GM19452 (cell line): ENCODE measurements around the gene ITPRIP.

Experiments used
- ATAC-seq: cut with Tn5 transposase; IDR thresholded peaks from one replicate; pipeline ENCODE4 v1.9.1; 2021; ENCODE audit not compliant: unreplicated experiment

ITPRIP gene

GRCh38 chr10:104337985-104338735, at the start of gene ITPRIP:
Gene ITPRIP (minus strand): TSS chr10:104338465. CDS start chr10:104316051, 22,414 bp downstream.
- peak; percentile 72 for ATAC-seq

GRCh38 chr10:104387130-104387888, 49.0 kb upstream of the ITPRIP start:
- ATAC-seq: peak; percentile 81

- no peak for ATAC-seq
Measured at GRCh38 chr10:104380336-104380735, 42.1 kb upstream of the ITPRIP start.

- ATAC-seq: no peak
Measured at GRCh38 chr10:104376784-104377300, 38.6 kb upstream of the ITPRIP start.

GRCh38 chr10:104374591-104374990, 36.3 kb upstream of the ITPRIP start:
- no peak for ATAC-seq

GRCh38 chr10:104371753-104372152, 33.5 kb upstream of the ITPRIP start:
- no peak for ATAC-seq

GRCh38 chr10:104368381-104368780, 30.1 kb upstream of the ITPRIP start:
- ATAC-seq: no peak

GRCh38 chr10:104367904-104368303, 29.6 kb upstream of the ITPRIP start:
- ATAC-seq: no peak

GRCh38 chr10:104359811-104360210, 21.5 kb upstream of the ITPRIP start:
- no peak for ATAC-seq

- ATAC-seq: peak; percentile 61
Measured at GRCh38 chr10:104353325-104354048, 15.2 kb upstream of the ITPRIP start, which contains the start of gene CFAP58. Gene CFAP58 (plus strand): TSS chr10:104353833. CDS start chr10:104353898, 65 bp downstream.

GRCh38 chr10:104351919-104352318, 13.7 kb upstream of the ITPRIP start:
- ATAC-seq: peak; percentile 19

GRCh38 chr10:104351061-104351702, 12.9 kb upstream of the ITPRIP start:
- ATAC-seq: no peak

- ATAC-seq: peak; percentile 42
Measured at GRCh38 chr10:104350127-104350635, 11.9 kb upstream of the ITPRIP start.

GRCh38 chr10:104349623-104350126, 11.4 kb upstream of the ITPRIP start:
- ATAC-seq: peak; percentile 43

GRCh38 chr10:104348601-104349000, 10.3 kb upstream of the ITPRIP start:
- ATAC-seq: no peak

GRCh38 chr10:104347295-104348045, 9.2 kb upstream of the ITPRIP start:
- ATAC-seq: no peak

GRCh38 chr10:104345941-104346340, 7.7 kb upstream of the ITPRIP start:
- no peak for ATAC-seq

GRCh38 chr10:104345515-104345914, 7.2 kb upstream of the ITPRIP start:
- ATAC-seq: no peak

GRCh38 chr10:104344219-104344618, 6.0 kb upstream of the ITPRIP start:
- ATAC-seq: no peak
